Body of pancreas (tissue), 4 donors: Measurements from ENCODE around the gene ZCCHC7. TPM values are rescaled to one million over a fixed set of nuclear protein-coding genes. Genes with fewer than 3 reads are reported as not detected.
"Not testable (repeated sequence)": the region's sequence is repeated elsewhere in the genome, so short reads cannot be mapped to it uniquely, and the experiment has no call there.

Source experiments
- ATAC-seq: fragments of 150-250 bp; one replicate; pipeline ENCODE4 v1.9.1; 2016
- DNase-seq, 4 donors: peaks; one replicate each; pipeline ENCODE4 v3.0.0-alpha.2; 2019
- H3K27ac ChIP-seq, 4 donors: fragments of 200-600 bp; sonication (generic); 1 replicate in 3 of 4; 2 replicates in 1 of 4; pipeline versions ENCODE4 v1.5.1 to v1.6.1; 2016 to 2019; ENCODE audit warnings: mild to moderate bottlenecking in 1 of 4, mixed read lengths in 1 of 4, moderate library complexity in 1 of 4
- H3K27me3 ChIP-seq, 2 donors: fragments of 200-600 bp; sonication (generic); one replicate each; pipeline ENCODE4 v1.6.0; 2016; ENCODE audit warnings: mild to moderate bottlenecking in 1 of 2
- H3K36me3 ChIP-seq, 2 donors: fragments of 200-600 bp; sonication (generic); replicated peaks in 1 of 2; 2 replicates each; pipeline ENCODE4 v1.5.1; 2016; ENCODE audit warnings: low read depth in 2 of 2; ENCODE audit not compliant: insufficient read depth in 1 of 2
- H3K4me1 ChIP-seq: fragments of 200-600 bp; sonication (generic); one replicate; pipeline ENCODE4 v1.6.0; 2016
- H3K4me3 ChIP-seq, 2 donors: fragments of 200-600 bp; sonication (generic); 1 replicate in 1 of 2; 2 replicates in 1 of 2; pipeline ENCODE4 v1.5.1; 2016 to 2019
- H3K9me3 ChIP-seq, 3 donors: fragments of 200-600 bp; sonication (generic); 1 replicate in 2 of 3; 2 replicates in 1 of 3; pipeline ENCODE4 v1.5.1; 2016
- POLR2A ChIP-seq, 3 donors: fragments of 450-650 bp; IDR thresholded peaks; one replicate each; pipeline ENCODE4 v1.6.1; 2016; ENCODE audit warnings: antibody characterized with exemption in 3 of 3, mild to moderate bottlenecking in 2 of 3
- WGBS, 2 donors: methylation state at CpG; one replicate each; pipeline ENCODE4 v1.1.5; 2017; 5-methylcytosine and 5-hydroxymethylcytosine counted together
- intact Hi-C: fragments of 100-400 bp; cut with DNase I; formaldehyde crosslinking; loops from one replicate; pipeline ENCODE4 v1.15.1; 2023
- total RNA-seq, 2 donors: library from RNA; depleted of rRNA; stranded (reverse); fragments of >200 nt; gene quantifications; one replicate each; pipeline ENCODE4 v1.1.0, GENCODE V29; 2016
- TF ChIP-seq, protein P1 (sequence below), 7 experiments: fragments of 450-650 bp in 4 of 7; fragments of 200-600 bp in 3 of 7; sonication (generic) in 3 of 7; IDR thresholded peaks; one replicate each; pipeline ENCODE4 v1.5.1; 2016 to 2019; ENCODE audit warnings: antibody characterized with exemption in 7 of 7

The ZCCHC7 gene
- total RNA-seq, 2 donors from 2014 or later, result 10.1 to 18.1 TPM

DNA sequence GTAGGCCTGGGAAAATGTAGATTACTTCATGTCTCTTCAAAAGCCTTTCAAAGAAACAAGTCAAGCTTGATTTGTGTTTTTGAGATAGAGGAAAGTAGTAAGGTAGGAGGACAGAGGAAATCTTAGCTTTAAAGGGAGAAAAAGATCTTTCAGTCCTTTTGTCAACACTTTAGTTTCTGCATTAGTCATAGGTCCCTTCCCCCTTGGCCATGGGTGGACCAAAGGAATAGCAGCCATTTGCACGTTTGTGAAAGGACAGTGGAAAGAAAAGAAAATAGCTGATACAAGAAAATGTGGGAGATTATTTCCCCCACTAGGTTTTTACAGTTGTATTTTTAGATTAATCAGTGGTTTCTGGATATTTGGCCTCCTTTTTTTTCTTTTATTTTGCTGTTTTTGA lies 180.2 kb downstream of the ZCCHC7 start:
- Histone ChIP-seq H3K4me3 (no peak overlapping the region), H3K4me1 (no peaks in the 10 kb centered on the region), H3K27me3 (no peaks in the 10 kb centered on the region), H3K36me3 (peaks cover 0 to 3% of the 10 kb centered on the region in 2 donors), H3K9me3 (no peaks in the 10 kb centered on the region), H3K27ac (no peak overlapping the region)
- TF ChIP-seq POLR2A (IDR thresholded peaks at IDR 0.05), result no peak
- TF ChIP-seq, protein P1, sequence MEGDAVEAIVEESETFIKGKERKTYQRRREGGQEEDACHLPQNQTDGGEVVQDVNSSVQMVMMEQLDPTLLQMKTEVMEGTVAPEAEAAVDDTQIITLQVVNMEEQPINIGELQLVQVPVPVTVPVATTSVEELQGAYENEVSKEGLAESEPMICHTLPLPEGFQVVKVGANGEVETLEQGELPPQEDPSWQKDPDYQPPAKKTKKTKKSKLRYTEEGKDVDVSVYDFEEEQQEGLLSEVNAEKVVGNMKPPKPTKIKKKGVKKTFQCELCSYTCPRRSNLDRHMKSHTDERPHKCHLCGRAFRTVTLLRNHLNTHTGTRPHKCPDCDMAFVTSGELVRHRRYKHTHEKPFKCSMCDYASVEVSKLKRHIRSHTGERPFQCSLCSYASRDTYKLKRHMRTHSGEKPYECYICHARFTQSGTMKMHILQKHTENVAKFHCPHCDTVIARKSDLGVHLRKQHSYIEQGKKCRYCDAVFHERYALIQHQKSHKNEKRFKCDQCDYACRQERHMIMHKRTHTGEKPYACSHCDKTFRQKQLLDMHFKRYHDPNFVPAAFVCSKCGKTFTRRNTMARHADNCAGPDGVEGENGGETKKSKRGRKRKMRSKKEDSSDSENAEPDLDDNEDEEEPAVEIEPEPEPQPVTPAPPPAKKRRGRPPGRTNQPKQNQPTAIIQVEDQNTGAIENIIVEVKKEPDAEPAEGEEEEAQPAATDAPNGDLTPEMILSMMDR (IDR thresholded peaks at IDR 0.05), result no peak
- 53 to 73% methylated on average over 1 of the region's 1 CpG for WGBS, 2 donors
- DNase-seq, result no peak
- no peak for ATAC-seq
- intact Hi-C loops, result no loop called here

DNA sequence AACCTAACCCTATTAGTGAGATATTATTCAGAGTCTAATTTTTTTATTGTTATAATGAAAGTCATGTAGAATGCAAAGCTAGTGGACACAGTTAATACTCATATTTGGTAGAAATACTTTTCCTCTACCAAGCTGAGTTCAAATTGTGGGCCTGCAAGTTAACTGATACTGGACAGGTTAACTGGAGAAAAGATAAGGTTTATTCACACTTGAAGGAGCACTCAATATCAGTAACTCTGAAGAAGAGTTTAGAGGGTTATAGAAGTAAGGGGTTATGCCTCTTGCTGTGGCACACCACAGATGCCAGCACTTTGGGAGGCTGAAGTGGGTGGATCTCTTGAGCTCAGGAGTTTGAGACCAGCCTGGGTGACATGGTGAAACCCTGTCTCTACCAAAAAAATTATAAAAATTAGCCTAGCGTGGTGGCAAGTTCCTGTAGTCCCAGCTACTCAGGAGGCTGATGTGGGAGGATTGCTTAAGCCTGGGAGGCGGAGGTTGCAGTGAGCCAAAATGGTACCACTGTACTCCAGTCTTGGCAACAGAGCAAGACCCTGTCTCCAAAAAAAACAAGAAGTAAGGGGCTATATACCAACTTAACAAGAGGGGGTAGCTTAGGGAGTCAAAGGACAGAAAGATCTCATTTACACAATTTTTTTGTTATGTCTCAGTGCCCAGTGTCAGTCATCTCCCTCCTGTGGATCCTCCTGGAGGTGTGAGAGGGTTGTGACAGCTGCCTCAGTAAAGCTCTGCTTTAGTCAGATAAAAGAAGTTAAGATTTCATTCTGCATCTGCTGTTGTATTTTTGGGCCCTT lies 180.9 kb downstream of the ZCCHC7 start:
- DNase-seq (no peak), ATAC-seq (no peak)
- peaks cover 0 to 3% of the 10 kb centered on the region in 2 donors for H3K36me3 ChIP-seq
- 87 to 100% methylated on average over 2 of the region's 2 CpGs for WGBS, 2 donors
- intact Hi-C loops, result no loop called here
- no peaks in the 10 kb centered on the region for H3K27me3 ChIP-seq
- no peaks in the 10 kb centered on the region for H3K4me1 ChIP-seq
- H3K4me3 ChIP-seq, result no peak overlapping the region
- H3K9me3 ChIP-seq, result no peaks in the 10 kb centered on the region
- no peak for TF ChIP-seq POLR2A (IDR thresholded peaks at IDR 0.05)
- TF ChIP-seq, protein P1 (IDR thresholded peaks at IDR 0.05), result no peak
- H3K27ac ChIP-seq, result no peak overlapping the region

DNA sequence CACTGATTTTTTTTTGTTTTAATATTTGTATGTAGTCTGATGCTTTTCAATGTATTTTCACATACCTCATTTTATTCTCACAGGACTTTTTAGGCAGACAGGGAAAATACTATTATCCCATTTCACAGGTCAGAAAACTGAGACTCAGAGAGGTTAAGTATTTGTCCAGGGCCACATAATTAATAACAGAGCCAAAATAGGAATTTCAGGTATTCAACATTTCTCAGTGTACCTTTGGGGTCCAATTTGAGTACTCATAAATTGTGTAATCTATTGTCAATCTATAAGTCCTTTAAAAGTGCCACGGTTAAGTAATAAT lies 181.4 kb downstream of the ZCCHC7 start:
- Histone ChIP-seq H3K4me1 (no peaks in the 10 kb centered on the region), H3K4me3 (no peak overlapping the region), H3K36me3 (peaks cover 0 to 3% of the 10 kb centered on the region in 2 donors), H3K27ac (no peak overlapping the region), H3K27me3 (no peaks in the 10 kb centered on the region), H3K9me3 (no peaks in the 10 kb centered on the region)
- 0 to 2% methylated on average over 1 of the region's 1 CpG for WGBS, 2 donors
- DNase-seq (no peak), ATAC-seq (no peak)
- TF ChIP-seq POLR2A (IDR thresholded peaks at IDR 0.05), result no peak
- intact Hi-C loops, result no loop called here

DNA sequence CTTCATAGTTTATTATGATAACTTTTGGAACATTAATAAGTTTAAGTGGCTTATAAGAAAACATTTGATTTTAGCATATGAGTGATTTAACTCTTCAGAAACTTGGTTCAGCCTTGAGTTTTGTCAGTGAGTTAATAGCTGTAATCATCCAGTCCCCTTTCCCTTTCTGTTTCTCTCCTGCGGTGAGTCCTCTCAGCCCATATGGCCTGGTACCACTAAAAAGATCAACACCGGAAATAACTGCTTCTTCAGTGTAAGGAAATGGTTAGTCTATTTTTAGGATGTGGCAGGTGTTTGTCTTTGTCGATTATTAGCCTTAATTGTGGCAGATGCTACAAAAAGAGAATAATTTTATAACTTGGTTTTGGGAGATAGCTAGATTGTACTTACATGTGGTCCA lies 181.9 kb downstream of the ZCCHC7 start:
- TF ChIP-seq, protein P1 (IDR thresholded peaks at IDR 0.05), result no peak
- no peak for TF ChIP-seq POLR2A (IDR thresholded peaks at IDR 0.05)
- no peak for DNase-seq
- intact Hi-C loops, result no loop called here
- ATAC-seq, result no peak
- H3K4me3 ChIP-seq, result no peak overlapping the region
- WGBS, 2 donors, result 68 to 79% methylated on average over 3 of the region's 3 CpGs
- H3K36me3 ChIP-seq, result peaks cover 0 to 3% of the 10 kb centered on the region in 2 donors
- no peak overlapping the region for H3K27ac ChIP-seq
- H3K27me3 ChIP-seq, result no peaks in the 10 kb centered on the region
- no peaks in the 10 kb centered on the region for H3K4me1 ChIP-seq
- no peaks in the 10 kb centered on the region for H3K9me3 ChIP-seq

DNA sequence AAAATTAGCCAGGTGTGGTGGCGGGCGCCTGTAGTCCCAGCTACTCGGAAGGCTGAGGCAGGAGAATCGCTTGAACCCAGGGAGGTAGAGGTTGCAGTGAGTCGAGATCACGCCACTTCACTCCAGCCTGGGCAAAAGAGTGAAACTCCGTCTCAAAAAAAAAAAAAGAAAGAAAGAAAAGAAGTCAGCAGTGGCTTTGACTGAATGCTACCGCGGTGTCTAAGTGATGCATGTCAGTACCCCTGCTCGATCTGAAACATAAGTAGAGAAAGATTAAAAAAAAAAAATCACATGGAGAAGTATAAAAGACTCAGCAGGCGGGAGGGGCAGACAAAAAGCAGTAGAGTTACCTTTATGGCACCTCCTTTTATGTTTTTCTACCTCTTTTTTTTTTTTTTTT lies 182.9 kb downstream of the ZCCHC7 start:
- H3K27me3 ChIP-seq, H3K27ac ChIP-seq, DNase-seq, H3K4me3 ChIP-seq, ATAC-seq, intact Hi-C loops, H3K9me3 ChIP-seq, H3K36me3 ChIP-seq, H3K4me1 ChIP-seq: not testable (repeated sequence)
- WGBS, 2 donors, result 93 to 98% methylated on average over 11 of the region's 11 CpGs

DNA sequence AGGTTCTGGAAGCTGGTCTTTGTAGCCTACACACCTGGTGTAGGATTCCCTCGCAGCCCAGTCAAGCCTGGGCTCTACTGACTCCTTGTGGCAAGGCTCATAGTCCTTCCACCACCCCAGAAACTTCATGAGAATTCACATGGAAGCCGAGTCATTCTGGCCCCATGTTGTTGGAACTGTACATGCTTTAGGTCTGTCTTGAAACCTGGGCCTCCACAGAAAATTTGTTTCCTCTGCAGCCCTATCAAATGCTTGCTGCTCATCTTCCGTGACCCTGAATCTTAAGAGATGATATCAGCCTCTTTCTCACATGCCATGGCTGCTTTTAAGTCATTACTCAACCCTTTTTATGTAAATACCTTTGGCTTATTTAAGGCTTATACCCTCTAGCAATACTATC lies 188.8 kb downstream of the ZCCHC7 start:
- Histone ChIP-seq H3K4me1 (no peaks in the 10 kb centered on the region), H3K9me3 (no peaks in the 10 kb centered on the region), H3K36me3 (peaks cover 0 to 3% of the 10 kb centered on the region in 2 donors), H3K4me3 (no peak overlapping the region), H3K27me3 (no peaks in the 10 kb centered on the region), H3K27ac (no peak overlapping the region)
- no peak for TF ChIP-seq POLR2A (IDR thresholded peaks at IDR 0.05)
- TF ChIP-seq, protein P1 (IDR thresholded peaks at IDR 0.05), result peak in 2 of 7 experiments; percentile 5 to 15
- intact Hi-C loops, result no loop called here
- ATAC-seq, result no peak
- WGBS, 2 donors, result 86 to 91% methylated on average over 3 of the region's 3 CpGs
- peak in 1 of 4 donors; percentile 17 for DNase-seq
